Smooth muscle cell (in vitro differentiated cells): ENCODE data around the gene FAM236D. TPM values are rescaled to one million over a fixed set of nuclear protein-coding genes. Genes with fewer than 3 reads are reported as not detected.
"Not testable (repeated sequence)": the region's sequence is repeated elsewhere in the genome, so short reads cannot be mapped to it uniquely, and the experiment has no call there.

Experiments used
- DNase-seq: peaks from one replicate; lab custom pipeline; 2025; ENCODE audit not compliant: unreplicated experiment; lab: John Stamatoyannopoulos, UW
- H2AFZ ChIP-seq: fragments of 200-600 bp; sonication (generic); 2 replicates; pipeline ENCODE4 v1.6.0; 2016; ENCODE audit warnings: antibody characterized with exemption, low read depth, mild to moderate bottlenecking
- H3F3A ChIP-seq: fragments of 200-600 bp; sonication (generic); 2 replicates; pipeline ENCODE4 v1.6.0; 2017; ENCODE audit warnings: antibody characterized with exemption, low read depth
- H3K27ac ChIP-seq: fragments of 200-600 bp; sonication (generic); 2 replicates; pipeline ENCODE4 v1.5.1; 2016; ENCODE audit warnings: low read depth, mild to moderate bottlenecking
- H3K27me3 ChIP-seq: fragments of 200-600 bp; sonication (generic); 2 replicates; pipeline ENCODE4 v1.6.1; 2016; ENCODE audit warnings: low read depth, mild to moderate bottlenecking
- H3K36me3 ChIP-seq: fragments of 200-600 bp; sonication (generic); 2 replicates; pipeline ENCODE4 v1.5.1; 2016; ENCODE audit warnings: low read depth
- H3K4me1 ChIP-seq: fragments of 200-600 bp; sonication (generic); 2 replicates; pipeline ENCODE4 v1.5.1; 2016; ENCODE audit warnings: low read depth
- H3K4me2 ChIP-seq: fragments of 200-600 bp; sonication (generic); 2 replicates; pipeline ENCODE4 v1.6.0; 2016; ENCODE audit warnings: mild to moderate bottlenecking
- H3K4me3 ChIP-seq: fragments of 200-600 bp; sonication (generic); 2 replicates; pipeline ENCODE4 v1.5.1; 2016; ENCODE audit warnings: mild to moderate bottlenecking
- H3K79me2 ChIP-seq: fragments of 200-600 bp; sonication (generic); 2 replicates; pipeline ENCODE4 v1.6.0; 2016; ENCODE audit warnings: low read depth, mild to moderate bottlenecking
- H3K9ac ChIP-seq: fragments of 200-600 bp; sonication (generic); 2 replicates; pipeline ENCODE4 v1.6.0; 2016; ENCODE audit warnings: low read depth
- H3K9me3 ChIP-seq: fragments of 200-600 bp; sonication (generic); replicated peaks from 2 replicates; pipeline ENCODE4 v1.5.1; 2016; ENCODE audit warnings: low read depth
- H4K20me1 ChIP-seq: fragments of 200-600 bp; sonication (generic); 2 replicates; pipeline ENCODE4 v1.6.0; 2016; ENCODE audit warnings: low read depth
- WGBS: methylation state at CpG from one replicate; pipeline ENCODE4 v1.1.7; 2016; ENCODE audit warnings: low lambda C conversion rate; 5-methylcytosine and 5-hydroxymethylcytosine counted together
- polyA plus RNA-seq: library from polyadenylated mRNA; unstranded; fragments of >200 nt; fragmentation: Nextera tagmentation; extraction: Ambion mirVana; gene quantifications from 2 replicates; pipeline ENCODE4 v1.2.1, GENCODE V29; 2016
- total RNA-seq: library from RNA; depleted of rRNA; stranded (reverse); fragments of >200 nt; gene quantifications from 2 replicates; pipeline ENCODE4 v1.2.3, GENCODE V29; 2014

The FAM236D gene
- total RNA-seq (not detected in 2 replicates), polyA plus RNA-seq (not detected in 2 replicates)

DNA sequence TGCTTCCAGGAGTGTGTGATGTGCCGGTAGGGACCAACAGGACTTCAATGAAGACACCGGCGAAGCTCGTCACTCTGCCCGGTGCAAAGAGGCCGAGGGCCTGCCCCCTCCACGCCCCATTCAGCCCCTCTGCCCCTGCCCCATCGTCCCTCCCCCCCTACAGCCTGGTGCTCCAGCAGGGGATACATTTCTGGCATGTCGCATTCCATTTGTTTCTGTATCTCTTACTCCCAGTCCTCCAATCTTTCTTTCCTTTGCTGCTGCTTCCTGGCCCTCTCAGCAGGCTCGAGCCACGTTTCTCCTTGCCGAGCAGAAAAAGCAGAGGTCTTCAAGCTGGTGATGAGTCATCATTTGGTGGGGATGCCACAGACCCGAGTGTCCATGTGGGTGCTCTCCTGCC lies at the start of gene FAM236D:
FAM236D (minus strand) TSS at position 101 of the 400 bp plus-strand sequence; CDS start at position 1, 100 bp downstream.
- not testable (repeated sequence) for H3K79me2 ChIP-seq, H3F3A ChIP-seq, H3K9ac ChIP-seq, H4K20me1 ChIP-seq, H3K9me3 ChIP-seq, H2AFZ ChIP-seq, DNase-seq, H3K27ac ChIP-seq, H3K4me1 ChIP-seq, H3K36me3 ChIP-seq, H3K27me3 ChIP-seq, H3K4me3 ChIP-seq, H3K4me2 ChIP-seq
- WGBS, result no CpG with 5 or more reads among the region's 13 CpGs

DNA sequence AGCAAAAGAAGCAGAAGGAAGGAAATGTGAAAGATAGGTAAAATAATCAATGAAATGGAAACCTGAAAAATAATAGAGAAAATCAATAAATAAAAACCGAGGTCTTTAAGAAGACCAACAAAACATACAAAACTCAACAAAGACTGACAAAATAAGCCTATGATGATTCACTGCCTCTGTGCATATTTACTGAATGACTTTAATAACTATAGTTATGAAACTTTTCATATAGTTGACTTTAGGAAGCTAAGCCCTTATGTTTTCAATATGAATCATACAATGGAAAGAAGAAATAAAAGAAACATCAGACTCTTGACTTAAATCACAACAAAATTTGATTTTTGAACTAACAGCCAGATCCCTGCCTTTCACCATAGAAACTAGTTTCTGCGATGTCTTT lies 29.5 kb upstream of the FAM236D start:
- H3K4me1 ChIP-seq, H3K27ac ChIP-seq, H3K4me2 ChIP-seq, H3K36me3 ChIP-seq, H3K9me3 ChIP-seq, H2AFZ ChIP-seq, H4K20me1 ChIP-seq, H3K4me3 ChIP-seq, H3F3A ChIP-seq, DNase-seq, H3K9ac ChIP-seq, H3K79me2 ChIP-seq, H3K27me3 ChIP-seq: not testable (repeated sequence)
- no CpG with 5 or more reads among the region's 2 CpGs for WGBS

DNA sequence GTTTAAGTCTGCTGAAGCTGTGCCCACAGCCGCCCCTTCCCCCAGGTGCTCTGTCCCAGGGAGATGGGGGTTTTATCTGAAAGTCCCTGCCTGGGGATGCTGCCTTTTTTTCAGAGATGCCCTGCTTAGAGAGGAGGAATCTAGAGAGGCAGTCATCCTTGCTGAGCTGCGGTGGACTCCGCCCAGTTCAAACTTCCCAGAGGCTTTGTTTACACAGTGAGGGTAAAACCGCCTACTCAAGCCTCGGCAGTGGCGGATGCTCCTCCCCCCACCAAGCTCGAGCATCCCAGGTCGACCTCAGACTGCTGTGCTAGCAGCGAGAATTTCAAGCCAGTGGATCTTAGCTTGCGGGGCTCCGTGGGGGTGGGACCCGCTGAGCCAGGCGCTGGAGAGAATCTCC lies 22.7 kb upstream of the FAM236D start:
- H3K79me2 ChIP-seq, H3K4me1 ChIP-seq, H3F3A ChIP-seq, H3K9me3 ChIP-seq, H3K4me2 ChIP-seq, H3K27me3 ChIP-seq, DNase-seq, H2AFZ ChIP-seq, H3K4me3 ChIP-seq, H3K9ac ChIP-seq, H3K27ac ChIP-seq, H4K20me1 ChIP-seq, H3K36me3 ChIP-seq: not testable (repeated sequence)
- no CpG with 5 or more reads among the region's 13 CpGs for WGBS

- WGBS, result 100% methylated on average over 1 of the region's 3 CpGs
- not testable (repeated sequence) for H3K4me2 ChIP-seq
Observed at GRCh38 chrX:72790390-72790789, 17.6 kb downstream of the FAM236D start.

DNA sequence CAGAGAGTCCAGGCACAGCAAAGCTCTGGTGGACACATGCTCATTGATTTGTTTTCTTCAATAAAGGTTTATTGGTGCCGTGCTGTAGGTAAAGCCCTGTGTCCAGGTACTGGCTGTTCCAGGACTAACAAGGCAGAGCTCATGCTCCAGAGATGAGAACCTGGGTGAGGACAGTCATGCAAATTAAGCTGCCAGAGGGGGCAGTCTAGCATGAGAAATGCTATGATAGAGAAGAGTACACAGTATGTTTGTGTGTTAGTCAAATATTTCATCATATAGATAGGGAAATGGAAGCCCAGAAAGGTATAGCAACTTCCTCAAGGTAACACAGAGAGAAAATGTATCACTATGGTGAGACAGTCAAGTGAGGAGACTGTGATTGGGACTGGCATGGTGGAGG lies 19.9 kb downstream of the FAM236D start:
- H3K4me2 ChIP-seq, H3K36me3 ChIP-seq: not testable (repeated sequence)

More at GRCh38 chrX:72790390-72790789, 17.6 kb downstream of the FAM236D start:
- H3K79me2 ChIP-seq, H3K4me1 ChIP-seq, H3K4me3 ChIP-seq, H3K36me3 ChIP-seq, H3K27ac ChIP-seq, H3K9me3 ChIP-seq, H3K27me3 ChIP-seq, H4K20me1 ChIP-seq, H3F3A ChIP-seq, DNase-seq, H3K9ac ChIP-seq, H2AFZ ChIP-seq: not testable (repeated sequence)

DNA sequence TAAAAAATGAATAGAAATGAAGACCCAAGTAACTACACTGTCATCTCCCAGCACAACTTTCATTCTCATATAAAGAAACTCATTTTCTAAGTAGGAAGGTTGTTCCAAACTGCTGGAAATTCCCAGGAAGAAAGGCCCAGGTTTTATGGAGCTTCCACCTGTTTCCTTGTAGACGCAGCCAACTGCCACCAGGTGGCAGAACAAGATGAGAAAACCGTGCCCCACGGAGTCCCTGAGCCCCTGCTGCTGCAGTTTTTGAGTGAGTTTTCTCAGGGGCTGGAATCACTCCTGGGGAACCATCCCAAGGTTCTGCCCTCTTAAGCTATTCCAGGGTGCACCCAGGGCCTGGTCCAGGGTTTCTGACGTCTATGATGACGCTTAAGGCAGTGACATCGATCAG lies 24.0 kb downstream of the FAM236D start:
- not testable (repeated sequence) for H4K20me1 ChIP-seq, H3K79me2 ChIP-seq, H3K27ac ChIP-seq, H3K4me3 ChIP-seq, H3K4me2 ChIP-seq, H3K4me1 ChIP-seq, H3K36me3 ChIP-seq, H3K9me3 ChIP-seq, H3F3A ChIP-seq, H2AFZ ChIP-seq, DNase-seq, H3K9ac ChIP-seq, H3K27me3 ChIP-seq
- no CpG with 5 or more reads among the region's 6 CpGs for WGBS

More for the DNA sequence above, 19.9 kb downstream of the FAM236D start:
- H3K9ac ChIP-seq, H3K27ac ChIP-seq, H3K27me3 ChIP-seq, H2AFZ ChIP-seq, H4K20me1 ChIP-seq, H3K4me1 ChIP-seq, H3K9me3 ChIP-seq, H3F3A ChIP-seq, H3K4me3 ChIP-seq, DNase-seq, H3K79me2 ChIP-seq: not testable (repeated sequence)
- no CpG with 5 or more reads among the region's 1 CpG for WGBS

- H3K9ac ChIP-seq, result not testable (repeated sequence)
Observed at GRCh38 chrX:72783365-72783936, 24.6 kb downstream of the FAM236D start.

GRCh38 chrX:72782560-72782959 lies 25.4 kb downstream of the FAM236D start, which contains the start of gene FAM236B:
Gene FAM236B, minus strand, starts transcription at chrX:72782660. Its CDS starts 100 bp downstream, at chrX:72782560.
- H3K4me1 ChIP-seq, H3K79me2 ChIP-seq, H3K27me3 ChIP-seq, H2AFZ ChIP-seq, H3K4me3 ChIP-seq, H3K36me3 ChIP-seq, H4K20me1 ChIP-seq, H3K9me3 ChIP-seq, H3K9ac ChIP-seq, H3F3A ChIP-seq, H3K27ac ChIP-seq, H3K4me2 ChIP-seq, DNase-seq: not testable (repeated sequence)
- WGBS, result no CpG with 5 or more reads among the region's 15 CpGs

More at GRCh38 chrX:72783365-72783936, 24.6 kb downstream of the FAM236D start:
- H4K20me1 ChIP-seq, H3K27me3 ChIP-seq, H3K79me2 ChIP-seq, H3K4me3 ChIP-seq, H3K36me3 ChIP-seq, H3K4me2 ChIP-seq, H3K27ac ChIP-seq, H3F3A ChIP-seq, DNase-seq, H2AFZ ChIP-seq, H3K9me3 ChIP-seq, H3K4me1 ChIP-seq: not testable (repeated sequence)
- WGBS, result no CpG with 5 or more reads among the region's 8 CpGs

GRCh38 chrX:72778146-72778545 lies 29.9 kb downstream of the FAM236D start:
- not testable (repeated sequence) for H2AFZ ChIP-seq, H4K20me1 ChIP-seq, H3K4me1 ChIP-seq, H3K27ac ChIP-seq, H3K4me2 ChIP-seq, H3K79me2 ChIP-seq, H3K36me3 ChIP-seq, H3K9ac ChIP-seq, H3K4me3 ChIP-seq, H3F3A ChIP-seq, H3K9me3 ChIP-seq, DNase-seq, H3K27me3 ChIP-seq
- no CpG with 5 or more reads among the region's 6 CpGs for WGBS
